Measurements from ENCODE around the gene TTLL11.

The TTLL11 gene

GRCh38 chr9:121785673-121786542 is 307.2 kb downstream of the TTLL11 start:
- TF ChIP-seq SPI1 (IDR thresholded peaks at IDR 0.05; ENCODE audit: low read depth, low read length): no peak
- no peak for TF ChIP-seq POU2F2 (IDR thresholded peaks at IDR 0.05; ENCODE audit: low read depth, low read length)
- no peak for TF ChIP-seq POLR2A (IDR thresholded peaks at IDR 0.05; ENCODE audit: low read depth, low read length)
- TF ChIP-seq PAX5 (IDR thresholded peaks at IDR 0.05; ENCODE audit: insufficient read depth, low read length, severe bottlenecking): no peak
- TF ChIP-seq POLR2AphosphoS5 (IDR thresholded peaks at IDR 0.05; ENCODE audit: low read depth, low read length): no peak
- TF ChIP-seq TAF1 (IDR thresholded peaks at IDR 0.05; ENCODE audit: low read depth, low read length): no peak
- DNase-seq (ENCODE audit: insufficient read length, low spot score) (no peak), FAIRE-seq (no peak)

DNA sequence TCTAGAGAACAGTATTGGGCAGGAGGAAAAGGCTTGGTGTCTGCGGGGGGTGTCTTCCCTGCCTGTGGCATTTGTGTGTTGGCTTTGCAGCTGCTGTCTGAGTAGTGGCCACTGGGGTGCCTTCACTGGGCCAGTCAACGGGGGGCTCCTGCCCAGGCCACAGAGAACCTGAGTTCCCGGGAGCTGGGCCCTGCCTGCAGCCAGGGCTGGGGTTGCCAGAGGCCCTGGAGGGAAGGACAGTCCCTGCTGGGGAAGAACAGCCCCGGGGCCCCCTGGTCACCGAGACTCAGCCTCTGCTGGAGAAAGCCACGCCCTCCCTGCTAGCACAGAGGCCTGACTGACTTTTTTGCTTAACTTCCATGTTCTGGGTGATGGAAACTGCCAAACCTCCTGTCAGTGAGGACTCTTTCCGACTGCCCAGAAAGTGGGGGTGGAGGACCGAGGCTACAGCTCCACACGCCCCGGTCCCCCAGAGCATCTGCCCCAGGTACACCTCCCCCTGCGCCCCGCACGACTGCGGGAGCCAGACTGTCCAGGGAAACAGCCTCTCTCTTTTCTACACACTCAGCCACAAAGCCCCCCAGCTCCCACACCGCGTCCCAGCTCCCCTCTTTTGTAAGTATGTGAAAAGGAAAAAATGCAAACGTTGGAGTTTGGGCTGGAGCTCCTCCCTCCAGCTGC is 308.2 kb downstream of the TTLL11 start:
- no peak for TF ChIP-seq PAX5 (IDR thresholded peaks at IDR 0.05; ENCODE audit: insufficient read depth, low read length, severe bottlenecking)
- TF ChIP-seq POU2F2 (IDR thresholded peaks at IDR 0.05; ENCODE audit: low read depth, low read length): no peak
- no peak for TF ChIP-seq POLR2A (IDR thresholded peaks at IDR 0.05; ENCODE audit: low read depth, low read length)
- TF ChIP-seq POLR2AphosphoS5 (IDR thresholded peaks at IDR 0.05; ENCODE audit: low read depth, low read length): no peak
- no peak for TF ChIP-seq TAF1 (IDR thresholded peaks at IDR 0.05; ENCODE audit: low read depth, low read length)
- no peak for TF ChIP-seq SPI1 (IDR thresholded peaks at IDR 0.05; ENCODE audit: low read depth, low read length)
- no peak for DNase-seq (ENCODE audit: insufficient read length, low spot score)
- FAIRE-seq: no peak

GRCh38 chr9:121783521-121784507 is 309.3 kb downstream of the TTLL11 start:
- TF ChIP-seq POLR2AphosphoS5 (IDR thresholded peaks at IDR 0.05; ENCODE audit: low read depth, low read length) (no peak), POU2F2 (IDR thresholded peaks at IDR 0.05; ENCODE audit: low read depth, low read length) (no peak)
- DNase-seq (ENCODE audit: insufficient read length, low spot score) (no peak), FAIRE-seq (no peak)

GRCh38 chr9:121783111-121783510 is 310.0 kb downstream of the TTLL11 start:
- FAIRE-seq: no peak
- no peak for TF ChIP-seq POU2F2 (IDR thresholded peaks at IDR 0.05; ENCODE audit: low read depth, low read length)
- no peak for TF ChIP-seq TAF1 (IDR thresholded peaks at IDR 0.05; ENCODE audit: low read depth, low read length)
- TF ChIP-seq POLR2A (IDR thresholded peaks at IDR 0.05; ENCODE audit: low read depth, low read length): no peak
- no peak for TF ChIP-seq POLR2AphosphoS5 (IDR thresholded peaks at IDR 0.05; ENCODE audit: low read depth, low read length)
- TF ChIP-seq SPI1 (IDR thresholded peaks at IDR 0.05; ENCODE audit: low read depth, low read length): no peak
- no peak for TF ChIP-seq PAX5 (IDR thresholded peaks at IDR 0.05; ENCODE audit: insufficient read depth, low read length, severe bottlenecking)
- DNase-seq (ENCODE audit: insufficient read length, low spot score): no peak

- no peak for DNase-seq (ENCODE audit: insufficient read length, low spot score)
- TF ChIP-seq PAX5 (IDR thresholded peaks at IDR 0.05; ENCODE audit: insufficient read depth, low read length, severe bottlenecking) (no peak), POLR2A (IDR thresholded peaks at IDR 0.05; ENCODE audit: low read depth, low read length) (no peak), TAF1 (IDR thresholded peaks at IDR 0.05; ENCODE audit: low read depth, low read length) (no peak), POU2F2 (IDR thresholded peaks at IDR 0.05; ENCODE audit: low read depth, low read length) (no peak), POLR2AphosphoS5 (IDR thresholded peaks at IDR 0.05; ENCODE audit: low read depth, low read length) (no peak), SPI1 (IDR thresholded peaks at IDR 0.05; ENCODE audit: low read depth, low read length) (no peak)
- FAIRE-seq: no peak
Measured at GRCh38 chr9:121782514-121783110, 310.5 kb downstream of the TTLL11 start.

DNA sequence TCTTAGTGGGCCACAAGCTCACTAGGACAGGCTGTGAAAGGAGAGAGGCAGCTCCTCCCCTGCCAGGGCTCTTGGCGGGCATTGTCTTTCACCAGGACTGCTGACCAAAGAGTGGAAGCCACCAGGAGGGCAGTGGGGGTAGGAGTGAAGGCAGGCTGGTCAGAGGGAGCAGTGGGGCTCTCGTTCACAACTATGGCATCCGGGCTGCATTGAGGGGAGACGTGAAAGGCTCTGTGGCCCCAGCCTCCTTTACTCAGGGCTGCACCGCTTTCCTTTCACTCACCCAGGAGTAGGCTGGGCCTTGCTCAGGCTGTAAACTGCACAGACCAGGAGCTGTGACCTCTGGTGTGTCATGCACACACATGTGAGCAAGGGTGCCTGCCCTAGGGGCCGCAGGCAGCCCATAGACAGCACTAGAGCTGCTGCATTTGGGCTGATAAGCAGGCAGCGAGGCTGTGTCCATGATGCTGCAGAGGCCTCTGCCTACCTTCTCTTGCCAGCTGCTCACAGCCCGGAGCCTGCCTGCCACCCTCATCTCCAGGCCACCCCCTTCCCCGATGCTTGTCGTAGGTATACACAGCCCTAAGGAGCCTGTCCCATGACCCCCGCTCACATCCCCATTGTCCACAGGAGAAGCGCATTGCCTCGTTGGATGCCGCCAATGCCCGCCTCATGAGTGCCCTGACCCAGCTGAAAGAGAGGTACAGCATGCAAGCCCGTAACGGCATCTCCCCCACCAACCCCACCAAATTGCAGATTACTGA is 311.2 kb downstream of the TTLL11 start:
- no peak for TF ChIP-seq PAX5 (IDR thresholded peaks at IDR 0.05; ENCODE audit: insufficient read depth, low read length, severe bottlenecking)
- no peak for TF ChIP-seq TAF1 (IDR thresholded peaks at IDR 0.05; ENCODE audit: low read depth, low read length)
- TF ChIP-seq POLR2A (IDR thresholded peaks at IDR 0.05; ENCODE audit: low read depth, low read length): no peak
- TF ChIP-seq POLR2AphosphoS5 (IDR thresholded peaks at IDR 0.05; ENCODE audit: low read depth, low read length): no peak
- no peak for TF ChIP-seq SPI1 (IDR thresholded peaks at IDR 0.05; ENCODE audit: low read depth, low read length)
- no peak for TF ChIP-seq POU2F2 (IDR thresholded peaks at IDR 0.05; ENCODE audit: low read depth, low read length)
- FAIRE-seq: no peak
- no peak for DNase-seq (ENCODE audit: insufficient read length, low spot score)

DNA sequence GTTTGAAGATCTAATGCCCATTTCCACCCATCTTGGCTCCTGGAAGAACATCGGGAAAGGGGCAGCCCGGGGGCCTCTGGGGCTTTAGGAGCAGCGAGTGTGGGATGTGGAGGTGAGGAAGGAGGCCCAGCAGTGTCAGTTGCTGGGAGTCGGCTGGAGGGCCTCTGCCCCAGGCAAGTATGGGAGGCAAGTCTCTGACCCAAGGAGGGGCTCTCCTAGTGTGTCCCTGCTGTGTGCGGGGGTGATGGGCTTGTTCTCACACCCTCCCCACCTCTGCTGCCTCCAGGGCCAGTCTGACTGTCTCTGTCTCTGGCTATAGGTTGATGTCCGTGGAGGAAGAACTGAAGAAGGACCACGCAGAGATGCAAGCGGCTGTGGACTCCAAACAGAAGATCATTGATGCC is 312.0 kb downstream of the TTLL11 start:
- no peak for TF ChIP-seq PAX5 (IDR thresholded peaks at IDR 0.05; ENCODE audit: insufficient read depth, low read length, severe bottlenecking)
- no peak for TF ChIP-seq TAF1 (IDR thresholded peaks at IDR 0.05; ENCODE audit: low read depth, low read length)
- no peak for TF ChIP-seq POLR2AphosphoS5 (IDR thresholded peaks at IDR 0.05; ENCODE audit: low read depth, low read length)
- TF ChIP-seq POU2F2 (IDR thresholded peaks at IDR 0.05; ENCODE audit: low read depth, low read length): no peak
- TF ChIP-seq POLR2A (IDR thresholded peaks at IDR 0.05; ENCODE audit: low read depth, low read length): no peak
- no peak for TF ChIP-seq SPI1 (IDR thresholded peaks at IDR 0.05; ENCODE audit: low read depth, low read length)

More for the DNA sequence above, 312.0 kb downstream of the TTLL11 start:
- no peak for FAIRE-seq
- DNase-seq (ENCODE audit: insufficient read length, low spot score): no peak

All from GM12891 (cell line).